ENCODE data around the gene CTPS2.

DNA sequence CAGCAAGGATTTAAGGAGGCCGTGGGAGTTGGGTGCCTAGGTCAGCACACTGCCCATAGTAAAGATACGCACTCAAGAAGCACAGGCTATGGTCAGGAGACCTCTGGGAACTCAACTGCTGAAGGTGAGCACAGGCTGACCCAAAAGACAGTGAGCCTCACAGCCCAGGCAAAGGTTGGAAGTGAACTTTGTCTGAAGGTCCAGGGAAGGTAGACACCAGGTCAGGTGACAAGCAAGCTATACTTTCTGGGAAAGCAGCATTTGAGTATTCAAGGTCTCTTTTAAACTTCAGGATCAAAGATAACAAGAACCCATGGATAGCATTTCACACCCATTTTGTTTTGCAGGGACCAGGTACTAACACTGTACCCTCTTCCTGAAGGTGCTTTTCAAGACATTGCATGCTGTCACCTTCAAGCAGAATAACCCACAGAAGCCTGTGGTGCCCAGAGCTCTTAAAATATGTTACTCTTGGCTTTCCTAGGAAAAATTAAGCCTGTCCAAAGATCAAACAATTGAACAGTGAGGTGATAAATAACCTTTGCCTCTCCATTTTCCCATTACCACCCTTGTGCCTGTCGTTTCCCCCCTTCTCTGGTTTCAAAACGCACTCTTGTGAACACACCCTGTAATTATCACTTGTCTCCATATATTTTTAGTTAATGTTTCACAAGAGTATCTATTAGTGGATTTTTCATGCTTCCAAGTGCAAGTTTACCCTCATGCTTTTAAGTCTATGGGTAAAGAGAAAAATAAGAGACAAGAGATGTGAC is 65.9 kb downstream of the CTPS2 start:
- no peak for TF ChIP-seq RCOR1 (conservative IDR thresholded peaks at IDR 0.05; ENCODE audit: low read depth, low read length)
- TF ChIP-seq, protein P1, sequence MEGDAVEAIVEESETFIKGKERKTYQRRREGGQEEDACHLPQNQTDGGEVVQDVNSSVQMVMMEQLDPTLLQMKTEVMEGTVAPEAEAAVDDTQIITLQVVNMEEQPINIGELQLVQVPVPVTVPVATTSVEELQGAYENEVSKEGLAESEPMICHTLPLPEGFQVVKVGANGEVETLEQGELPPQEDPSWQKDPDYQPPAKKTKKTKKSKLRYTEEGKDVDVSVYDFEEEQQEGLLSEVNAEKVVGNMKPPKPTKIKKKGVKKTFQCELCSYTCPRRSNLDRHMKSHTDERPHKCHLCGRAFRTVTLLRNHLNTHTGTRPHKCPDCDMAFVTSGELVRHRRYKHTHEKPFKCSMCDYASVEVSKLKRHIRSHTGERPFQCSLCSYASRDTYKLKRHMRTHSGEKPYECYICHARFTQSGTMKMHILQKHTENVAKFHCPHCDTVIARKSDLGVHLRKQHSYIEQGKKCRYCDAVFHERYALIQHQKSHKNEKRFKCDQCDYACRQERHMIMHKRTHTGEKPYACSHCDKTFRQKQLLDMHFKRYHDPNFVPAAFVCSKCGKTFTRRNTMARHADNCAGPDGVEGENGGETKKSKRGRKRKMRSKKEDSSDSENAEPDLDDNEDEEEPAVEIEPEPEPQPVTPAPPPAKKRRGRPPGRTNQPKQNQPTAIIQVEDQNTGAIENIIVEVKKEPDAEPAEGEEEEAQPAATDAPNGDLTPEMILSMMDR (IDR thresholded peaks at IDR 0.05 in 2 of 3, conservative IDR thresholded peaks at IDR 0.05 in 1 of 3; ENCODE audit: control insufficient read depth in 2 of 3, extremely low read depth in 1 of 3, insufficient read depth in 1 of 3, low read depth in 3 of 3, low read length in 3 of 3), result no peak
